ENCODE data around the gene LNX1. TPM values are rescaled to one million over a fixed set of nuclear protein-coding genes. Genes with fewer than 3 reads are reported as not detected.

LNX1 gene
- total RNA-seq, 1 experiment from 2014 or later: 9.3 TPM

GRCh38 chr4:53508446-53508845 is 82.8 kb downstream of the LNX1 start:
- CTCF ChIA-PET: no interaction called here
- Mint-ChIP-seq H3K27ac (ENCODE audit: unreplicated experiment) (no peak overlapping the region), H3K4me1 (ENCODE audit: low read depth, unreplicated experiment) (no peaks in the 10 kb centered on the region), H3K27me3 (ENCODE audit: insufficient read depth, unreplicated experiment) (no peaks in the 10 kb centered on the region), H3K4me3 (ENCODE audit: unreplicated experiment) (no peak overlapping the region), H3K36me3 (ENCODE audit: insufficient read depth, unreplicated experiment) (no peaks in the 10 kb centered on the region), H3K9me3 (ENCODE audit: unreplicated experiment) (no peaks in the 10 kb centered on the region)
- H3K36me3 ChIP-seq (ENCODE audit: control insufficient read depth, insufficient read depth, low read length): no peaks in the 10 kb centered on the region
- intact Hi-C loops (cut with micrococcal nuclease; ENCODE audit: unreplicated experiment): no loop called here
- no TSS peak for BruUV-seq (replicated peaks)
- H3K9me3 ChIP-seq: no peaks in the 10 kb centered on the region
- no peak for TF ChIP-seq CTCF (IDR thresholded peaks at IDR 0.05; ENCODE audit: insufficient read depth in 1 of 2, low read depth in 1 of 2, low read length in 1 of 2, severe bottlenecking in 1 of 2, unreplicated experiment in 1 of 2)
- no peak overlapping the region for H3K4me3 ChIP-seq (ENCODE audit: low read depth, low read length)
- no peak for DNase-seq
- no peaks in the 10 kb centered on the region for H3K27me3 ChIP-seq (replicated peaks; ENCODE audit: control insufficient read depth, insufficient read depth, low read length)
- POLR2A ChIA-PET: no interaction called here
- H3K4me1 ChIP-seq: peaks cover 7% of the 10 kb centered on the region; the same call in 1 of the 2 replicates

- H3K4me3 ChIP-seq (ENCODE audit: low read depth, low read length): no peak overlapping the region
- intact Hi-C loops (cut with micrococcal nuclease; ENCODE audit: unreplicated experiment): no loop called here
- POLR2A ChIA-PET: no interaction called here
- no peaks in the 10 kb centered on the region for H3K9me3 ChIP-seq
- no peaks in the 10 kb centered on the region for H3K9me3 Mint-ChIP-seq (ENCODE audit: unreplicated experiment)
- no peak for TF ChIP-seq CTCF (IDR thresholded peaks at IDR 0.05; ENCODE audit: insufficient read depth in 1 of 2, low read depth in 1 of 2, low read length in 1 of 2, severe bottlenecking in 1 of 2, unreplicated experiment in 1 of 2)
- peaks cover 7% of the 10 kb centered on the region; the same call in 1 of the 2 replicates for H3K4me1 ChIP-seq
- H3K4me1 Mint-ChIP-seq (ENCODE audit: low read depth, unreplicated experiment): no peaks in the 10 kb centered on the region
- no TSS peak for BruUV-seq (replicated peaks)
- H3K27me3 ChIP-seq (replicated peaks; ENCODE audit: control insufficient read depth, insufficient read depth, low read length): no peaks in the 10 kb centered on the region
- CTCF ChIA-PET: no interaction called here
- H3K27ac Mint-ChIP-seq (ENCODE audit: unreplicated experiment): no peak overlapping the region
- no peaks in the 10 kb centered on the region for H3K27me3 Mint-ChIP-seq (ENCODE audit: insufficient read depth, unreplicated experiment)
- H3K36me3 ChIP-seq (ENCODE audit: control insufficient read depth, insufficient read depth, low read length): no peaks in the 10 kb centered on the region
- no peak for DNase-seq
- no peak overlapping the region for H3K4me3 Mint-ChIP-seq (ENCODE audit: unreplicated experiment)
- H3K36me3 Mint-ChIP-seq (ENCODE audit: insufficient read depth, unreplicated experiment): peaks cover 5% of the 10 kb centered on the region
Observed at GRCh38 chr4:53507671-53508286, 83.5 kb downstream of the LNX1 start.

- Mint-ChIP-seq H3K9me3 (ENCODE audit: unreplicated experiment) (no peaks in the 10 kb centered on the region), H3K27me3 (ENCODE audit: insufficient read depth, unreplicated experiment) (no peaks in the 10 kb centered on the region), H3K36me3 (ENCODE audit: insufficient read depth, unreplicated experiment) (peaks cover 6% of the 10 kb centered on the region), H3K4me1 (ENCODE audit: low read depth, unreplicated experiment) (no peaks in the 10 kb centered on the region), H3K4me3 (ENCODE audit: unreplicated experiment) (no peak overlapping the region), H3K27ac (ENCODE audit: unreplicated experiment) (no peak overlapping the region)
- peaks cover 7% of the 10 kb centered on the region; the same call in 1 of the 2 replicates for H3K4me1 ChIP-seq
- no peaks in the 10 kb centered on the region for H3K27me3 ChIP-seq (replicated peaks; ENCODE audit: control insufficient read depth, insufficient read depth, low read length)
- no peak for TF ChIP-seq CTCF (IDR thresholded peaks at IDR 0.05; ENCODE audit: insufficient read depth in 1 of 2, low read depth in 1 of 2, low read length in 1 of 2, severe bottlenecking in 1 of 2, unreplicated experiment in 1 of 2)
- no peaks in the 10 kb centered on the region for H3K36me3 ChIP-seq (ENCODE audit: control insufficient read depth, insufficient read depth, low read length)
- intact Hi-C loops (cut with micrococcal nuclease; ENCODE audit: unreplicated experiment): no loop called here
- DNase-seq: no peak
- ChIA-PET POLR2A (no interaction called here), CTCF (interaction anchor here (0.6 kb wide), 1 partner anchor 21 kb away, joined by 3 read pairs; no protein-coding TSS in a partner anchor)
- no peaks in the 10 kb centered on the region for H3K9me3 ChIP-seq
- no TSS peak for BruUV-seq (replicated peaks)
- H3K4me3 ChIP-seq (ENCODE audit: low read depth, low read length): no peak overlapping the region
Observed at GRCh38 chr4:53507058-53507457, 84.2 kb downstream of the LNX1 start.
